ENCODE results near the gene CSRNP3. TPM values are rescaled to one million over a fixed set of nuclear protein-coding genes. Genes with fewer than 3 reads are reported as not detected.

The CSRNP3 gene
- total and polyA plus RNA-seq, 4 donors: 0.18 to 2.2 (median 2.0) TPM

DNA sequence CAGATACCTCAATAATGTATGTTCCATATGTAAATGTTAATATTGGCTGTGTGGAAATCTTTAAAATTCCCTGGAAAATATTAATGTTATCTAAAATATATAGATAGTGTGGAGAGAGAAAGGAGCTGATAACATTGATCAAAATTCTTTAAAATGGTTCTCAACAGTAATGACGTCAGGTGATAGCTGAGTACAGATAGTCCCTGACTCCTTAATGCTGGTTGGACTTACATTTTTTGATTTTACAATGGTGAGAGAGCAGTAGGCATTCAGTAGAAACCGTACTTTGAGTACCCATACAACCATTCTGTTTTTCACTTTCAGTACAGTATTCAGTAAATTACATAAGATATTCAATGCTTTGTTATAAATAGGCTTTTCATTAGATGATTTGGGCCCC, 177.9 kb downstream of the CSRNP3 start:
- Histone ChIP-seq H3K27ac (ENCODE audit: low read depth in 1 of 2, low read length in 2 of 2) (no peak overlapping the region), H3K9me3 (ENCODE audit: control insufficient read depth in 4 of 4, low read length in 3 of 4) (peaks cover 0 to 3% (median 0%) of the 10 kb centered on the region in 4 donors), H3K4me1 (ENCODE audit: control insufficient read depth in 4 of 4, insufficient read depth in 4 of 4, low read length in 3 of 4) (no peaks in the 10 kb centered on the region), H3K27me3 (ENCODE audit: control insufficient read depth in 4 of 4, insufficient read depth in 4 of 4, low read length in 3 of 4) (no peaks in the 10 kb centered on the region), H3K36me3 (ENCODE audit: control insufficient read depth in 4 of 4, insufficient read depth in 3 of 4, low read depth in 1 of 4, low read length in 3 of 4) (no peaks in the 10 kb centered on the region), H3K4me3 (ENCODE audit: low read depth in 1 of 3, low read length in 3 of 3) (no peak overlapping the region), H3K9ac (ENCODE audit: low read depth in 1 of 2, low read length in 2 of 2) (no peak overlapping the region)
- WGBS: 93% methylated on average over 2 of the region's 2 CpGs
- no peak for TF ChIP-seq GABPA (IDR thresholded peaks at IDR 0.05 in 1 of 2, conservative IDR thresholded peaks at IDR 0.05 in 1 of 2)
- TF ChIP-seq RAD21 (IDR thresholded peaks at IDR 0.05): no peak
- TF ChIP-seq RXRA (IDR thresholded peaks at IDR 0.05): no peak
- TF ChIP-seq TAF1 (conservative IDR thresholded peaks at IDR 0.05): no peak
- TF ChIP-seq NR2F2 (IDR thresholded peaks at IDR 0.05): no peak
- TF ChIP-seq, protein P1, sequence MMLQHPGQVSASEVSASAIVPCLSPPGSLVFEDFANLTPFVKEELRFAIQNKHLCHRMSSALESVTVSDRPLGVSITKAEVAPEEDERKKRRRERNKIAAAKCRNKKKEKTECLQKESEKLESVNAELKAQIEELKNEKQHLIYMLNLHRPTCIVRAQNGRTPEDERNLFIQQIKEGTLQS (IDR thresholded peaks at IDR 0.05): no peak
- TF ChIP-seq, protein P2, sequence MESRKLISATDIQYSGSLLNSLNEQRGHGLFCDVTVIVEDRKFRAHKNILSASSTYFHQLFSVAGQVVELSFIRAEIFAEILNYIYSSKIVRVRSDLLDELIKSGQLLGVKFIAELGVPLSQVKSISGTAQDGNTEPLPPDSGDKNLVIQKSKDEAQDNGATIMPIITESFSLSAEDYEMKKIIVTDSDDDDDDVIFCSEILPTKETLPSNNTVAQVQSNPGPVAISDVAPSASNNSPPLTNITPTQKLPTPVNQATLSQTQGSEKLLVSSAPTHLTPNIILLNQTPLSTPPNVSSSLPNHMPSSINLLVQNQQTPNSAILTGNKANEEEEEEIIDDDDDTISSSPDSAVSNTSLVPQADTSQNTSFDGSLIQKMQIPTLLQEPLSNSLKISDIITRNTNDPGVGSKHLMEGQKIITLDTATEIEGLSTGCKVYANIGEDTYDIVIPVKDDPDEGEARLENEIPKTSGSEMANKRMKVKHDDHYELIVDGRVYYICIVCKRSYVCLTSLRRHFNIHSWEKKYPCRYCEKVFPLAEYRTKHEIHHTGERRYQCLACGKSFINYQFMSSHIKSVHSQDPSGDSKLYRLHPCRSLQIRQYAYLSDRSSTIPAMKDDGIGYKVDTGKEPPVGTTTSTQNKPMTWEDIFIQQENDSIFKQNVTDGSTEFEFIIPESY (IDR thresholded peaks at IDR 0.05): no peak
- TF ChIP-seq, protein P3, sequence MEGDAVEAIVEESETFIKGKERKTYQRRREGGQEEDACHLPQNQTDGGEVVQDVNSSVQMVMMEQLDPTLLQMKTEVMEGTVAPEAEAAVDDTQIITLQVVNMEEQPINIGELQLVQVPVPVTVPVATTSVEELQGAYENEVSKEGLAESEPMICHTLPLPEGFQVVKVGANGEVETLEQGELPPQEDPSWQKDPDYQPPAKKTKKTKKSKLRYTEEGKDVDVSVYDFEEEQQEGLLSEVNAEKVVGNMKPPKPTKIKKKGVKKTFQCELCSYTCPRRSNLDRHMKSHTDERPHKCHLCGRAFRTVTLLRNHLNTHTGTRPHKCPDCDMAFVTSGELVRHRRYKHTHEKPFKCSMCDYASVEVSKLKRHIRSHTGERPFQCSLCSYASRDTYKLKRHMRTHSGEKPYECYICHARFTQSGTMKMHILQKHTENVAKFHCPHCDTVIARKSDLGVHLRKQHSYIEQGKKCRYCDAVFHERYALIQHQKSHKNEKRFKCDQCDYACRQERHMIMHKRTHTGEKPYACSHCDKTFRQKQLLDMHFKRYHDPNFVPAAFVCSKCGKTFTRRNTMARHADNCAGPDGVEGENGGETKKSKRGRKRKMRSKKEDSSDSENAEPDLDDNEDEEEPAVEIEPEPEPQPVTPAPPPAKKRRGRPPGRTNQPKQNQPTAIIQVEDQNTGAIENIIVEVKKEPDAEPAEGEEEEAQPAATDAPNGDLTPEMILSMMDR (IDR thresholded peaks at IDR 0.05; ENCODE audit: low read depth, low read length, missing input control): no peak
- TF ChIP-seq, protein P4, sequence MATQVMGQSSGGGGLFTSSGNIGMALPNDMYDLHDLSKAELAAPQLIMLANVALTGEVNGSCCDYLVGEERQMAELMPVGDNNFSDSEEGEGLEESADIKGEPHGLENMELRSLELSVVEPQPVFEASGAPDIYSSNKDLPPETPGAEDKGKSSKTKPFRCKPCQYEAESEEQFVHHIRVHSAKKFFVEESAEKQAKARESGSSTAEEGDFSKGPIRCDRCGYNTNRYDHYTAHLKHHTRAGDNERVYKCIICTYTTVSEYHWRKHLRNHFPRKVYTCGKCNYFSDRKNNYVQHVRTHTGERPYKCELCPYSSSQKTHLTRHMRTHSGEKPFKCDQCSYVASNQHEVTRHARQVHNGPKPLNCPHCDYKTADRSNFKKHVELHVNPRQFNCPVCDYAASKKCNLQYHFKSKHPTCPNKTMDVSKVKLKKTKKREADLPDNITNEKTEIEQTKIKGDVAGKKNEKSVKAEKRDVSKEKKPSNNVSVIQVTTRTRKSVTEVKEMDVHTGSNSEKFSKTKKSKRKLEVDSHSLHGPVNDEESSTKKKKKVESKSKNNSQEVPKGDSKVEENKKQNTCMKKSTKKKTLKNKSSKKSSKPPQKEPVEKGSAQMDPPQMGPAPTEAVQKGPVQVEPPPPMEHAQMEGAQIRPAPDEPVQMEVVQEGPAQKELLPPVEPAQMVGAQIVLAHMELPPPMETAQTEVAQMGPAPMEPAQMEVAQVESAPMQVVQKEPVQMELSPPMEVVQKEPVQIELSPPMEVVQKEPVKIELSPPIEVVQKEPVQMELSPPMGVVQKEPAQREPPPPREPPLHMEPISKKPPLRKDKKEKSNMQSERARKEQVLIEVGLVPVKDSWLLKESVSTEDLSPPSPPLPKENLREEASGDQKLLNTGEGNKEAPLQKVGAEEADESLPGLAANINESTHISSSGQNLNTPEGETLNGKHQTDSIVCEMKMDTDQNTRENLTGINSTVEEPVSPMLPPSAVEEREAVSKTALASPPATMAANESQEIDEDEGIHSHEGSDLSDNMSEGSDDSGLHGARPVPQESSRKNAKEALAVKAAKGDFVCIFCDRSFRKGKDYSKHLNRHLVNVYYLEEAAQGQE (IDR thresholded peaks at IDR 0.05): no peak
- TF ChIP-seq EGR1 (IDR thresholded peaks at IDR 0.05; ENCODE audit: low read depth in 2 of 2): no peak
- no peak for TF ChIP-seq HNF4G (IDR thresholded peaks at IDR 0.05)
- TF ChIP-seq, protein P5, sequence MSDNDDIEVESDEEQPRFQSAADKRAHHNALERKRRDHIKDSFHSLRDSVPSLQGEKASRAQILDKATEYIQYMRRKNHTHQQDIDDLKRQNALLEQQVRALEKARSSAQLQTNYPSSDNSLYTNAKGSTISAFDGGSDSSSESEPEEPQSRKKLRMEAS (IDR thresholded peaks at IDR 0.05): no peak
- TF ChIP-seq FOXA1 (IDR thresholded peaks at IDR 0.05): no peak
- no peak for TF ChIP-seq JUND (IDR thresholded peaks at IDR 0.05)
- no peak for TF ChIP-seq SP1 (IDR thresholded peaks at IDR 0.05)
- TF ChIP-seq FOXA2 (IDR thresholded peaks at IDR 0.05): no peak
- no peak for TF ChIP-seq HNF4A (conservative IDR thresholded peaks at IDR 0.05)
- TF ChIP-seq YY1 (IDR thresholded peaks at IDR 0.05): no peak
- no peak for DNase-seq (ENCODE audit: low spot score)

Data from liver (tissue), 9 donors.